Subcutaneous abdominal adipose tissue (tissue), 5 donors: Measurements from ENCODE around the gene SKP1.
A peak's percentile ranks its signal among the peaks of the same experiment; 100 is the strongest.
"Not testable (repeated sequence)": the region's sequence is repeated elsewhere in the genome, so short reads cannot be mapped to it uniquely, and the experiment has no call there.

Experiments
- H3K27ac ChIP-seq: one replicate; pipeline ENCODE4 v1.7.0; 2013; ENCODE audit warnings: low read depth, mild to moderate bottlenecking, inconsistent platforms, low read length, moderate library complexity
- H3K27me3 ChIP-seq, 5 donors: one replicate each; pipeline ENCODE4 v1.7.0; 2013; ENCODE audit warnings: low read length in 5 of 5, inconsistent platforms in 1 of 5; ENCODE audit not compliant: control insufficient read depth in 5 of 5, insufficient read depth in 4 of 5
- H3K36me3 ChIP-seq, 5 donors: one replicate each; pipeline ENCODE4 v1.7.0; 2013; ENCODE audit warnings: low read length in 5 of 5; ENCODE audit not compliant: control insufficient read depth in 5 of 5, insufficient read depth in 5 of 5
- H3K4me1 ChIP-seq, 5 donors: one replicate each; pipeline ENCODE4 v1.7.0; 2013; ENCODE audit warnings: low read length in 5 of 5, mild to moderate bottlenecking in 3 of 5, moderate library complexity in 1 of 5; ENCODE audit not compliant: control insufficient read depth in 5 of 5, insufficient read depth in 5 of 5
- H3K4me3 ChIP-seq, 5 donors: one replicate each; pipeline ENCODE4 v1.7.0; 2013; ENCODE audit warnings: low read length in 5 of 5, low read depth in 1 of 5
- H3K9ac ChIP-seq, 5 donors: one replicate each; pipeline ENCODE4 v1.7.0; 2013; ENCODE audit warnings: low read length in 5 of 5, mild to moderate bottlenecking in 4 of 5, moderate library complexity in 3 of 5
- H3K9me3 ChIP-seq, 5 donors: one replicate each; pipeline ENCODE4 v1.7.0; 2013; ENCODE audit warnings: low read length in 5 of 5; ENCODE audit not compliant: control insufficient read depth in 5 of 5
- donor health status: healthy.
- donor health status: healthy.
- donor health status: healthy.
- donor health status: healthy.
- donor health status: healthy.

Gene SKP1

GRCh38 chr5:134152173-134152832, 24.4 kb downstream of the SKP1 start:
- Histone ChIP-seq H3K4me1 (peaks cover 4 to 17% (median 12%) of the 10 kb centered on the region in 5 donors), H3K36me3 (peaks cover 49 to 87% (median 68%) of the 10 kb centered on the region in 5 donors)
- H3K4me3 ChIP-seq, H3K9me3 ChIP-seq, H3K9ac ChIP-seq, H3K27me3 ChIP-seq, H3K27ac ChIP-seq: not testable (repeated sequence)

- H3K4me1 ChIP-seq: peaks cover 4 to 17% (median 12%) of the 10 kb centered on the region in 5 donors
- H3K27ac ChIP-seq: no peak overlapping the region
- no peaks in the 10 kb centered on the region for H3K9me3 ChIP-seq
- H3K27me3 ChIP-seq: no peaks in the 10 kb centered on the region
- H3K4me3 ChIP-seq: no peak overlapping the region
- H3K36me3 ChIP-seq: peaks cover 44 to 87% (median 72%) of the 10 kb centered on the region in 5 donors
- H3K9ac ChIP-seq: no peak overlapping the region
Observed at GRCh38 chr5:134151723-134152122, 25.0 kb downstream of the SKP1 start.

GRCh38 chr5:134149571-134150303, 27.0 kb downstream of the SKP1 start:
- H3K27me3 ChIP-seq: no peaks in the 10 kb centered on the region
- peaks cover 29 to 85% (median 63%) of the 10 kb centered on the region in 5 donors for H3K36me3 ChIP-seq
- H3K9me3 ChIP-seq: no peaks in the 10 kb centered on the region
- peaks cover 4 to 18% (median 16%) of the 10 kb centered on the region in 5 donors for H3K4me1 ChIP-seq
- H3K27ac ChIP-seq: peak overlapping the region; percentile 43
- no peak overlapping the region for H3K4me3 ChIP-seq
- peak overlapping the region in 1 of 5 donors; percentile 16 for H3K9ac ChIP-seq

- peaks cover 25 to 86% (median 64%) of the 10 kb centered on the region in 5 donors for H3K36me3 ChIP-seq
- no peak overlapping the region for H3K4me3 ChIP-seq
- no peaks in the 10 kb centered on the region for H3K27me3 ChIP-seq
- H3K27ac ChIP-seq: no peak overlapping the region
- H3K4me1 ChIP-seq: peaks cover 4 to 18% (median 16%) of the 10 kb centered on the region in 5 donors
- H3K9ac ChIP-seq: no peak overlapping the region
- no peaks in the 10 kb centered on the region for H3K9me3 ChIP-seq
Observed at GRCh38 chr5:134148986-134149539, 27.7 kb downstream of the SKP1 start.

GRCh38 chr5:134148316-134148715, 28.4 kb downstream of the SKP1 start:
- Histone ChIP-seq H3K4me3 (no peak overlapping the region), H3K36me3 (peaks cover 20 to 86% (median 63%) of the 10 kb centered on the region in 5 donors), H3K9ac (no peak overlapping the region), H3K27ac (no peak overlapping the region), H3K27me3 (no peaks in the 10 kb centered on the region), H3K9me3 (no peaks in the 10 kb centered on the region), H3K4me1 (peaks cover 4 to 18% (median 16%) of the 10 kb centered on the region in 5 donors)

- Histone ChIP-seq H3K36me3 (peaks cover 17 to 86% (median 65%) of the 10 kb centered on the region in 5 donors), H3K9ac (peak overlapping the region in 1 of 5 donors; percentile 12), H3K27ac (no peak overlapping the region), H3K4me1 (peaks cover 4 to 18% (median 16%) of the 10 kb centered on the region in 5 donors), H3K27me3 (no peaks in the 10 kb centered on the region), H3K4me3 (no peak overlapping the region), H3K9me3 (no peaks in the 10 kb centered on the region)
Observed at GRCh38 chr5:134146651-134147518, 29.9 kb downstream of the SKP1 start.

GRCh38 chr5:134145779-134146581, 30.8 kb downstream of the SKP1 start:
- no peaks in the 10 kb centered on the region for H3K27me3 ChIP-seq
- H3K27ac ChIP-seq: no peak overlapping the region
- H3K36me3 ChIP-seq: peaks cover 15 to 88% (median 64%) of the 10 kb centered on the region in 5 donors
- H3K9ac ChIP-seq: peak overlapping the region in 1 of 5 donors; percentile 12
- peaks cover 4 to 18% (median 16%) of the 10 kb centered on the region in 5 donors for H3K4me1 ChIP-seq
- no peak overlapping the region for H3K4me3 ChIP-seq
- H3K9me3 ChIP-seq: no peaks in the 10 kb centered on the region

GRCh38 chr5:134145041-134145757, 31.6 kb downstream of the SKP1 start:
- no peaks in the 10 kb centered on the region for H3K27me3 ChIP-seq
- peaks cover 4 to 23% (median 11%) of the 10 kb centered on the region in 5 donors for H3K4me1 ChIP-seq
- no peaks in the 10 kb centered on the region for H3K9me3 ChIP-seq
- H3K36me3 ChIP-seq: peaks cover 10 to 84% (median 59%) of the 10 kb centered on the region in 5 donors
- no peak overlapping the region for H3K4me3 ChIP-seq
- H3K9ac ChIP-seq: no peak overlapping the region
- H3K27ac ChIP-seq: no peak overlapping the region
